ENCODE measurements around the gene ACSL3. TPM values are rescaled to one million over a fixed set of nuclear protein-coding genes. Genes with fewer than 3 reads are reported as not detected.

The ACSL3 gene
- polyA plus RNA-seq, 1 experiment: 88.9 TPM

- POLR2A ChIA-PET: interaction anchor here (0.8 to 1.3 kb wide), 3 partner anchors 18 to 65 kb away, joined by 3 to 9 read pairs (median 3); no protein-coding TSS in a partner anchor
- no peak overlapping the region for H3K27ac ChIP-seq (ENCODE audit: low read depth, low read length)
- H3K27me3 ChIP-seq (ENCODE audit: control insufficient read depth, insufficient read depth, low read length): no peaks in the 10 kb centered on the region
- DNase-seq (ENCODE audit: low read depth, low spot score): no peak
- H3K4me3 ChIP-seq (ENCODE audit: low read depth, low read length): peak overlapping the region; percentile 93
- TF ChIP-seq CTCF (IDR thresholded peaks at IDR 0.05; ENCODE audit: low read depth, low read length): peak; percentile 42
- no peaks in the 10 kb centered on the region for H3K9me3 ChIP-seq (ENCODE audit: control insufficient read depth, insufficient read depth, low read length)
- CTCF ChIA-PET: interaction anchor here (0.5 to 2.8 kb wide), 13 partner anchors 14 to 174 kb away, joined by 3 to 35 read pairs (median 6); no protein-coding TSS in a partner anchor
Measured at GRCh38 chr2:222862106-222862908, 1.5 kb downstream of the ACSL3 start.

GRCh38 chr2:222862909-222863544 is 2.2 kb downstream of the ACSL3 start:
- POLR2A ChIA-PET: interaction anchor here (1.2 to 1.3 kb wide), 2 partner anchors 38 to 154 kb away, joined by 3 read pairs; no protein-coding TSS in a partner anchor
- Histone ChIP-seq H3K4me3 (ENCODE audit: low read depth, low read length) (peak overlapping the region; percentile 93), H3K27ac (ENCODE audit: low read depth, low read length) (no peak overlapping the region), H3K27me3 (ENCODE audit: control insufficient read depth, insufficient read depth, low read length) (no peaks in the 10 kb centered on the region), H3K9me3 (ENCODE audit: control insufficient read depth, insufficient read depth, low read length) (no peaks in the 10 kb centered on the region)
- CTCF ChIA-PET: interaction anchor here (1.4 to 2.8 kb wide), 7 partner anchors 13 to 173 kb away, joined by 4 to 35 read pairs (median 9); no protein-coding TSS in a partner anchor
- TF ChIP-seq CTCF (IDR thresholded peaks at IDR 0.05; ENCODE audit: low read depth, low read length): no peak
- DNase-seq (ENCODE audit: low read depth, low spot score): no peak

- H3K27ac ChIP-seq (ENCODE audit: low read depth, low read length): no peak overlapping the region
- TF ChIP-seq CTCF (IDR thresholded peaks at IDR 0.05; ENCODE audit: low read depth, low read length): no peak
- peak overlapping the region; percentile 1; the same call in 1 of the 2 replicates for H3K4me3 ChIP-seq (ENCODE audit: low read depth, low read length)
- POLR2A ChIA-PET: interaction anchor here (0.7 to 1.3 kb wide), 3 partner anchors 36 to 155 kb away, joined by 3 read pairs; no protein-coding TSS in a partner anchor
- no peaks in the 10 kb centered on the region for H3K9me3 ChIP-seq (ENCODE audit: control insufficient read depth, insufficient read depth, low read length)
- no peaks in the 10 kb centered on the region for H3K27me3 ChIP-seq (ENCODE audit: control insufficient read depth, insufficient read depth, low read length)
- CTCF ChIA-PET: interaction anchor here (1.1 to 1.8 kb wide), 4 partner anchors 39 to 177 kb away, joined by 3 to 7 read pairs (median 5); no protein-coding TSS in a partner anchor
- peak; percentile 44 for DNase-seq (ENCODE audit: low read depth, low spot score)
Measured at GRCh38 chr2:222864296-222864695, 3.5 kb downstream of the ACSL3 start.

- POLR2A ChIA-PET: no interaction called here
- H3K27ac ChIP-seq (ENCODE audit: low read depth, low read length): no peak overlapping the region
- CTCF ChIA-PET: interaction anchor here (0.6 to 1.7 kb wide), 6 partner anchors 21 to 178 kb away, joined by 3 to 5 read pairs (median 4); no protein-coding TSS in a partner anchor
- no peak for DNase-seq (ENCODE audit: low read depth, low spot score)
- no peak for TF ChIP-seq CTCF (IDR thresholded peaks at IDR 0.05; ENCODE audit: low read depth, low read length)
- H3K4me3 ChIP-seq (ENCODE audit: low read depth, low read length): no peak overlapping the region
- H3K9me3 ChIP-seq (ENCODE audit: control insufficient read depth, insufficient read depth, low read length): no peaks in the 10 kb centered on the region
- no peaks in the 10 kb centered on the region for H3K27me3 ChIP-seq (ENCODE audit: control insufficient read depth, insufficient read depth, low read length)
Measured at GRCh38 chr2:222865301-222865700, 4.5 kb downstream of the ACSL3 start.

Measured in AG04450 (cell line).